PC-9 (cell line): Measurements from ENCODE around the gene CCDC70. TPM values are rescaled to one million over a fixed set of nuclear protein-coding genes. Genes with fewer than 3 reads are reported as not detected.

ENCODE experiments used
- BruUV-seq: library from RNA; stranded (reverse); fragments of 400-500 nt; replicated peaks from 2 replicates; lab custom pipeline; 2021; lab: Mats Ljungman, UMichigan
- CTCF ChIA-PET: fragments of 300-600 bp; sonication (Branson Sonifier 250); formaldehyde crosslinking; loops from one replicate; lab custom pipeline; 2022; ENCODE audit warnings: antibody characterized with exemption; lab: Charles Lee
- POLR2A ChIA-PET: fragments of 300-600 bp; sonication (Branson Sonifier 250); formaldehyde crosslinking; loops from one replicate; lab custom pipeline; 2022; ENCODE audit warnings: antibody characterized with exemption; ENCODE audit not compliant: unreplicated experiment; lab: Charles Lee
- DNase-seq, 2 experiments: peaks; one replicate each; pipeline versions ENCODE4 v3.0.0 to v3.0.0-alpha.2; 2015 to 2022; ENCODE audit warnings: mixed read lengths in 1 of 2
- H2AFZ ChIP-seq: fragments of 200-600 bp; sonication (generic); 2 replicates; pipeline ENCODE4 v1.8.1; 2017; ENCODE audit warnings: antibody characterized with exemption
- H3F3A ChIP-seq: fragments of 200-600 bp; sonication (generic); 2 replicates; pipeline ENCODE4 v1.8.1; 2017; ENCODE audit warnings: antibody characterized with exemption, mild to moderate bottlenecking, low read depth; ENCODE audit not compliant: insufficient read depth
- H3K27ac ChIP-seq: fragments of 200-600 bp; sonication (generic); 2 replicates; pipeline ENCODE4 v1.6.1; 2016; ENCODE audit warnings: mixed run types
- H3K27me3 ChIP-seq: fragments of 200-600 bp; sonication (generic); 2 replicates; pipeline ENCODE4 v1.6.1; 2016; ENCODE audit warnings: low read depth, mixed run types; ENCODE audit not compliant: insufficient read depth
- H3K36me3 ChIP-seq: fragments of 200-600 bp; sonication (generic); 2 replicates; pipeline ENCODE4 v1.6.1; 2016; ENCODE audit warnings: low read depth, mixed run types
- H3K4me1 ChIP-seq: fragments of 200-600 bp; sonication (generic); replicated peaks from 2 replicates; pipeline ENCODE4 v1.6.1; 2016; ENCODE audit warnings: mixed run types; ENCODE audit not compliant: insufficient read depth
- H3K4me2 ChIP-seq: fragments of 200-600 bp; sonication (generic); 2 replicates; pipeline ENCODE4 v1.6.1; 2017; ENCODE audit warnings: mixed run types
- H3K4me3 ChIP-seq: fragments of 200-600 bp; sonication (generic); 2 replicates; pipeline ENCODE4 v1.6.1; 2016; ENCODE audit warnings: mixed run types
- H3K79me2 ChIP-seq: fragments of 200-600 bp; sonication (generic); 2 replicates; pipeline ENCODE4 v1.6.1; 2017; ENCODE audit warnings: low read depth, mixed run types
- H3K9me2 ChIP-seq: fragments of 200-600 bp; sonication (generic); 2 replicates; pipeline ENCODE4 v1.8.1; 2017; ENCODE audit warnings: mild to moderate bottlenecking; ENCODE audit not compliant: insufficient read depth
- H3K9me3 ChIP-seq: fragments of 200-600 bp; sonication (generic); 2 replicates; pipeline ENCODE4 v1.8.1; 2016; ENCODE audit warnings: low read depth; ENCODE audit not compliant: insufficient read depth
- H4K20me1 ChIP-seq: fragments of 200-600 bp; sonication (generic); 2 replicates; pipeline ENCODE4 v1.8.1; 2017; ENCODE audit not compliant: insufficient read depth
- EZH2 ChIP-seq: fragments of 200-600 bp; sonication (generic); IDR thresholded peaks from 2 replicates; pipeline ENCODE4 v1.8.0; 2017; ENCODE audit warnings: antibody characterized with exemption, low read depth
- intact Hi-C: fragments of 100-400 bp; cut with micrococcal nuclease; formaldehyde crosslinking; loops from one replicate; pipeline ENCODE4 v1.10.0; 2022; ENCODE audit not compliant: unreplicated experiment
- total RNA-seq: library from RNA; stranded (reverse); gene quantifications from 2 replicates; pipeline ENCODE4 v1.2.3, GENCODE V29; 2021
- TF ChIP-seq, protein P1 (sequence below): fragments of 200-600 bp; sonication (generic); conservative IDR thresholded peaks from 2 replicates; pipeline ENCODE4 v1.6.1; 2017; ENCODE audit warnings: mixed run types, antibody characterized with exemption, mild to moderate bottlenecking, moderate library complexity

Gene CCDC70
- total RNA-seq, 1 experiment from 2014 or later: not detected

DNA sequence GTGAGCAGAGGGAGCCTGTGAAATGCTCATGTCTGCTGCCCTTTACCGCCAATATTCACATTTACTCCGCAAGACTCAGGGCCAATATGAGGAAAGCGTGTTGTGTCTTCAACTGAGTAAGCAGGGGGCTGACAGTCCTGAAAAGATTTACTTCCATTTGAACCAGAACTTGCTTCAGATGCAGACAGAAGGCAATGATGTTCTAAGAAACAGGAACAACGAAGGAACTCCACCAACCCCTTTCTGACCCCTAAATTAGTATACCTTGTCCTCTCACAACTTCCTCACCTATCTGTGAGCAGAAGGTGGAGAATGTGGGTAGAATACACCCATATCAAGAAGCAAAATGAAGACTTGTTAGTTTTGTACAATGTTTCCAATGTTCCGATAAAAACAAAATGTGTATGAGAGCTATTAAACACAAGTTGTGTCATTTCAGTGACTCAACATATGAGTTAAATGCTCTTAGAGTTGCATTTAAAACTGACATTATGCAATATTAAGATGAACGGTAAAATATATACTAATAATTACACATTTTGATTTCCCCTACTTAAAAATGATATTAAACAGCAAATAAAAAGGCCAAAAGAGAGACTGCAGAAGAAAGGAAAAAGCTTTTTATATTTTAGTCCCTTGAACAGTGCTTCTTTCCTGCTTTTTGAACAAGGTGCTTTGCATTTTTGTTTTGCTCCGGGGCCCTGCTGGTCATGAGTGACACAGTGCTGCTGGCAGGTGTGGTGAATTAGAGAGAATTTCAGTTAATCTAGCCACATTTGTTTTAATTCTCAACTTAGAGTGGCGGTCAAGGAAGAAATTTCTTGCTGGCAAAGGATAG is 32.8 kb upstream of the CCDC70 start:
- Histone ChIP-seq H3K4me3 (no peak overlapping the region), H2AFZ (no peak overlapping the region), H3K27me3 (peaks cover 76% of the 10 kb centered on the region), H3K9me3 (no peaks in the 10 kb centered on the region), H3K4me1 (no peaks in the 10 kb centered on the region), H3K27ac (no peak overlapping the region), H3K9me2 (no peaks in the 10 kb centered on the region), H4K20me1 (no peaks in the 10 kb centered on the region), H3F3A (no peaks in the 10 kb centered on the region), H3K36me3 (no peaks in the 10 kb centered on the region), H3K79me2 (no peaks in the 10 kb centered on the region), H3K4me2 (no peak overlapping the region)
- BruUV-seq: no TSS peak
- intact Hi-C loops: no loop called here
- CTCF ChIA-PET: interaction anchor here (0.6 kb wide), 1 partner anchor 518 kb away, joined by 7 read pairs; no protein-coding TSS in a partner anchor
- no peak for TF ChIP-seq EZH2
- TF ChIP-seq, protein P1, sequence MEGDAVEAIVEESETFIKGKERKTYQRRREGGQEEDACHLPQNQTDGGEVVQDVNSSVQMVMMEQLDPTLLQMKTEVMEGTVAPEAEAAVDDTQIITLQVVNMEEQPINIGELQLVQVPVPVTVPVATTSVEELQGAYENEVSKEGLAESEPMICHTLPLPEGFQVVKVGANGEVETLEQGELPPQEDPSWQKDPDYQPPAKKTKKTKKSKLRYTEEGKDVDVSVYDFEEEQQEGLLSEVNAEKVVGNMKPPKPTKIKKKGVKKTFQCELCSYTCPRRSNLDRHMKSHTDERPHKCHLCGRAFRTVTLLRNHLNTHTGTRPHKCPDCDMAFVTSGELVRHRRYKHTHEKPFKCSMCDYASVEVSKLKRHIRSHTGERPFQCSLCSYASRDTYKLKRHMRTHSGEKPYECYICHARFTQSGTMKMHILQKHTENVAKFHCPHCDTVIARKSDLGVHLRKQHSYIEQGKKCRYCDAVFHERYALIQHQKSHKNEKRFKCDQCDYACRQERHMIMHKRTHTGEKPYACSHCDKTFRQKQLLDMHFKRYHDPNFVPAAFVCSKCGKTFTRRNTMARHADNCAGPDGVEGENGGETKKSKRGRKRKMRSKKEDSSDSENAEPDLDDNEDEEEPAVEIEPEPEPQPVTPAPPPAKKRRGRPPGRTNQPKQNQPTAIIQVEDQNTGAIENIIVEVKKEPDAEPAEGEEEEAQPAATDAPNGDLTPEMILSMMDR: no peak
- POLR2A ChIA-PET: no interaction called here
- DNase-seq: no peak

DNA sequence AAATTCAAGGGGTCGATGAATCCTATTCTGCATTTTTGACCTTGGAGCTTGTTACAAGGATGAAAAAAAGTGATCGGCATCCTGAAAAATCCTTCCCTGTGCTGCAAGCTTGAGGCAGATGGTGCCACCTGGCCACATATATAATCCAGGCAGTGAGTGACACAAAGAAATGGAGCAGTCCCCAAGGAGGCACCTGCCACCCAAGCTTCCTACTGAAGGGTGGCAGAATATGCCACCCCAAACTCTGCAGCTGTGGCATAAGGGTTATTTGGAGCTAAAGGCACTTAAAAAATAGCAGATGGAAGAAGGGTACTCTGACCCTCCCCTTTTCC is 32.2 kb upstream of the CCDC70 start:
- H3K27me3 ChIP-seq: peaks cover 81% of the 10 kb centered on the region
- ChIA-PET POLR2A (no interaction called here), CTCF (interaction anchor here (0.6 kb wide), 1 partner anchor 517 kb away, joined by 7 read pairs; no protein-coding TSS in a partner anchor)
- no peak overlapping the region for H3K27ac ChIP-seq
- H4K20me1 ChIP-seq: no peaks in the 10 kb centered on the region
- no peak overlapping the region for H2AFZ ChIP-seq
- no peak overlapping the region for H3K4me2 ChIP-seq
- no peaks in the 10 kb centered on the region for H3K4me1 ChIP-seq
- H3K4me3 ChIP-seq: no peak overlapping the region
- H3K9me3 ChIP-seq: no peaks in the 10 kb centered on the region
- TF ChIP-seq, protein P1: no peak
- no peak for TF ChIP-seq EZH2
- H3K36me3 ChIP-seq: no peaks in the 10 kb centered on the region
- no peaks in the 10 kb centered on the region for H3K79me2 ChIP-seq
- no peaks in the 10 kb centered on the region for H3F3A ChIP-seq
- no peaks in the 10 kb centered on the region for H3K9me2 ChIP-seq
- intact Hi-C loops: no loop called here
- no TSS peak for BruUV-seq
- no peak for DNase-seq

DNA sequence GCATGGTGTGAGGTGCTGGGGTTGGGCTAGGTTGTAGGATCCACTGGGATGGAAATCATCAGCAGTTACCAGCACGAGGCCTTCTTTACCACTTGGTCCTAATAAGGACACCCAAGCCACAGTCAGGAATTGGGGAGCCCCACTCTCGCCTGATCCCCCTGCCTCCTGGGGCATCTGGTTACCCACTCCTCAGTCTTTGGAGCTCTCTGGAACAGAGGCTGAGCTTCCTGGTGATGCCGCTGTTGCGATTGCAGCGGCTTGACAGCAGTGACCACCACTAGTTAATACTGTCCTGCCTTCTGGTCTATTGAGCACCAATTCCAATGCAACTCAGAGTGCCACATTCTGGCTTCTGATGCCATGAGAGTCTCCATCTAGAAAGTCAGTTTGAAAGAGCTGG is 30.2 kb upstream of the CCDC70 start:
- Histone ChIP-seq H3F3A (no peaks in the 10 kb centered on the region), H3K9me3 (no peaks in the 10 kb centered on the region), H3K9me2 (no peaks in the 10 kb centered on the region), H4K20me1 (no peaks in the 10 kb centered on the region), H3K4me1 (no peaks in the 10 kb centered on the region), H3K36me3 (no peaks in the 10 kb centered on the region), H3K27me3 (peaks cover 82% of the 10 kb centered on the region), H3K27ac (no peak overlapping the region), H3K4me2 (no peak overlapping the region), H2AFZ (no peak overlapping the region), H3K4me3 (no peak overlapping the region), H3K79me2 (no peaks in the 10 kb centered on the region)
- no peak for DNase-seq
- no peak for TF ChIP-seq EZH2
- TF ChIP-seq, protein P1: no peak
- ChIA-PET POLR2A (no interaction called here), CTCF (no interaction called here)
- intact Hi-C loops: no loop called here
- BruUV-seq: no TSS peak
